ENCODE data around the gene GPR141. TPM values are rescaled to one million over a fixed set of nuclear protein-coding genes. Genes with fewer than 3 reads are reported as not detected.

Gene GPR141
- polyA plus RNA-seq, 3 donors = 25.4 to 26.6 (median 25.5) TPM

GRCh38 chr7:37724732-37725131 is 41.2 kb downstream of the GPR141 start:
- Mint-ChIP-seq H3K36me3 (peaks cover 35 to 63% of the 10 kb centered on the region in 2 donors), H3K4me1 (peaks cover 61% of the 10 kb centered on the region), H3K9me3 (peaks cover 0 to 5% (median 0%) of the 10 kb centered on the region in 7 donors), H3K4me3 (no peak overlapping the region), H3K27me3 (ENCODE audit: low read depth in 3 of 3) (no peaks in the 10 kb centered on the region), H3K27ac (peak overlapping the region in 5 of 7 donors; percentile 16 to 65 (median 33))
- Histone ChIP-seq H4K20me1 (ENCODE audit: insufficient read depth, low read length) (peaks cover 25% of the 10 kb centered on the region), H3K4me2 (replicated peaks; ENCODE audit: extremely low read depth, low read length, poor library complexity, severe bottlenecking) (no peak overlapping the region), H3K27ac (ENCODE audit: low read depth in 1 of 2, low read length in 2 of 2) (peak overlapping the region; percentile 7 to 60), H3K36me3 (replicated peaks in 1 of 2; ENCODE audit: control insufficient read depth in 1 of 2, insufficient read depth in 2 of 2, low read length in 2 of 2) (peaks cover 12 to 27% of the 10 kb centered on the region in 2 donors), H3K4me1 (ENCODE audit: control insufficient read depth in 1 of 2, insufficient read depth in 2 of 2, low read length in 2 of 2) (peaks cover 23 to 39% of the 10 kb centered on the region in 2 donors), H3K9ac (ENCODE audit: insufficient read depth, low read length, poor library complexity, severe bottlenecking) (no peak overlapping the region), H3K9me3 (replicated peaks in 1 of 2; ENCODE audit: control insufficient read depth in 1 of 2, insufficient read depth in 1 of 2, low read length in 2 of 2) (no peaks in the 10 kb centered on the region), H3K4me3 (replicated peaks in 1 of 3; ENCODE audit: low read depth in 2 of 3, low read length in 3 of 3) (no peak overlapping the region), H3K27me3 (ENCODE audit: control insufficient read depth in 2 of 2, insufficient read depth in 2 of 2, low read length in 2 of 2) (no peaks in the 10 kb centered on the region), H3K79me2 (ENCODE audit: insufficient read depth, low read length) (peaks cover 100% of the 10 kb centered on the region), H2AFZ (ENCODE audit: insufficient read depth, low read depth, low read length, poor library complexity, severe bottlenecking) (no peak overlapping the region)
- intact Hi-C loops (cut with micrococcal nuclease) = loop anchor here in 1 of 2 donors (10.0 kb wide), 1 partner anchor 50 kb away; no protein-coding TSS in a partner anchor
- TF ChIP-seq CTCF (IDR thresholded peaks at IDR 0.05) = no peak
- 96% methylated on average over 4 of the region's 4 CpGs for WGBS (ENCODE audit: insufficient coverage)
- no peak for DNase-seq

- intact Hi-C loops (cut with micrococcal nuclease) = loop anchor here in 1 of 2 donors (10.0 kb wide), 1 partner anchor 51 kb away; no protein-coding TSS in a partner anchor
- no CpG with 5 or more reads among the region's 1 CpG for WGBS (ENCODE audit: insufficient coverage)
- H3K4me3 Mint-ChIP-seq = no peak overlapping the region
- DNase-seq = no peak
- peaks cover 27 to 36% of the 10 kb centered on the region in 2 donors for H3K4me1 ChIP-seq (ENCODE audit: control insufficient read depth in 1 of 2, insufficient read depth in 2 of 2, low read length in 2 of 2)
- H3K27me3 ChIP-seq (ENCODE audit: control insufficient read depth in 2 of 2, insufficient read depth in 2 of 2, low read length in 2 of 2) = no peaks in the 10 kb centered on the region
- H3K9ac ChIP-seq (ENCODE audit: insufficient read depth, low read length, poor library complexity, severe bottlenecking) = no peak overlapping the region
- H3K4me2 ChIP-seq (replicated peaks; ENCODE audit: extremely low read depth, low read length, poor library complexity, severe bottlenecking) = no peak overlapping the region
- H3K4me3 ChIP-seq (replicated peaks in 1 of 3; ENCODE audit: low read depth in 2 of 3, low read length in 3 of 3) = no peak overlapping the region
- no peak overlapping the region for H3K27ac Mint-ChIP-seq
- no peaks in the 10 kb centered on the region for H3K27me3 Mint-ChIP-seq (ENCODE audit: low read depth in 3 of 3)
- H3K79me2 ChIP-seq (ENCODE audit: insufficient read depth, low read length) = peaks cover 100% of the 10 kb centered on the region
- H3K36me3 Mint-ChIP-seq = peaks cover 37 to 70% of the 10 kb centered on the region in 2 donors
- no peak for TF ChIP-seq CTCF (IDR thresholded peaks at IDR 0.05)
- H2AFZ ChIP-seq (ENCODE audit: insufficient read depth, low read depth, low read length, poor library complexity, severe bottlenecking) = no peak overlapping the region
- H3K36me3 ChIP-seq (replicated peaks in 1 of 2; ENCODE audit: control insufficient read depth in 1 of 2, insufficient read depth in 2 of 2, low read length in 2 of 2) = peaks cover 14 to 39% of the 10 kb centered on the region in 2 donors
- H3K9me3 Mint-ChIP-seq = no peaks in the 10 kb centered on the region
- H3K27ac ChIP-seq (ENCODE audit: low read depth in 1 of 2, low read length in 2 of 2) = peak overlapping the region in 1 of 2 donors; percentile 37
- peaks cover 22% of the 10 kb centered on the region for H4K20me1 ChIP-seq (ENCODE audit: insufficient read depth, low read length)
- H3K9me3 ChIP-seq (replicated peaks in 1 of 2; ENCODE audit: control insufficient read depth in 1 of 2, insufficient read depth in 1 of 2, low read length in 2 of 2) = no peaks in the 10 kb centered on the region
- peaks cover 55% of the 10 kb centered on the region for H3K4me1 Mint-ChIP-seq
Observed at GRCh38 chr7:37726016-37726415, 42.5 kb downstream of the GPR141 start.
